Omental fat pad (tissue), 4 donors: Measurements from ENCODE around the gene DOCK7. TPM values are rescaled to one million over a fixed set of nuclear protein-coding genes. Genes with fewer than 3 reads are reported as not detected.
"Not testable (repeated sequence)": the region's sequence is repeated elsewhere in the genome, so short reads cannot be mapped to it uniquely, and the experiment has no call there.

Source experiments
- ATAC-seq: fragments of 150-250 bp; one replicate; pipeline ENCODE4 v1.9.1; 2016; ENCODE audit warnings: mild to moderate bottlenecking, moderate library complexity; ENCODE audit not compliant: low FRiP score
- DNase-seq: peaks from one replicate; pipeline ENCODE4 v3.0.0-alpha.2; 2019; ENCODE audit warnings: low spot score
- CTCF ChIP-seq, 3 donors: fragments of 450-650 bp; IDR thresholded peaks; one replicate each; pipeline ENCODE4 v1.5.1; 2016 to 2017; ENCODE audit warnings: antibody characterized with exemption in 3 of 3, mild to moderate bottlenecking in 3 of 3, moderate library complexity in 2 of 3
- total RNA-seq, 4 donors: library from RNA; depleted of rRNA; stranded (reverse); fragments of >200 nt; gene quantifications; one replicate each; pipeline ENCODE4 v1.1.0, GENCODE V29; 2016

DOCK7 gene
- total RNA-seq, 4 donors from 2014 or later = 29.1 to 55.2 (median 31.0) TPM

GRCh38 chr1:62691062-62691844 lies 3.1 kb upstream of the DOCK7 start:
- ATAC-seq = no peak
- TF ChIP-seq CTCF (IDR thresholded peaks at IDR 0.05) = no peak
- no peak for DNase-seq

- no peak for TF ChIP-seq CTCF (IDR thresholded peaks at IDR 0.05)
- DNase-seq = no peak
- peak; percentile 37 for ATAC-seq
Measured at GRCh38 chr1:62689524-62689923, 1.3 kb upstream of the DOCK7 start.

- no peak for TF ChIP-seq CTCF (IDR thresholded peaks at IDR 0.05)
- DNase-seq = no peak
- ATAC-seq = peak; percentile 1
Measured at GRCh38 chr1:62688687-62689085, 500 bp upstream of the DOCK7 start.

GRCh38 chr1:62687421-62687902 lies 724 bp downstream of the DOCK7 start:
- no peak for TF ChIP-seq CTCF (IDR thresholded peaks at IDR 0.05)
- peak; percentile 26 for ATAC-seq

GRCh38 chr1:62686822-62687221 lies 1.4 kb downstream of the DOCK7 start:
- no peak for TF ChIP-seq CTCF (IDR thresholded peaks at IDR 0.05)
- ATAC-seq (no peak), DNase-seq (no peak)

More at GRCh38 chr1:62687421-62687902, 724 bp downstream of the DOCK7 start:
- no peak for DNase-seq

- TF ChIP-seq CTCF (IDR thresholded peaks at IDR 0.05) = no peak
- ATAC-seq (no peak), DNase-seq (no peak)
Measured at GRCh38 chr1:62685431-62685859, 2.7 kb downstream of the DOCK7 start.

GRCh38 chr1:62682531-62682930 lies 5.7 kb downstream of the DOCK7 start:
- DNase-seq (no peak), ATAC-seq (no peak)
- TF ChIP-seq CTCF (IDR thresholded peaks at IDR 0.05) = no peak

GRCh38 chr1:62680992-62681391 lies 7.2 kb downstream of the DOCK7 start:
- ATAC-seq = not testable (repeated sequence)

GRCh38 chr1:62677822-62678221 lies 10.4 kb downstream of the DOCK7 start:
- not testable (repeated sequence) for DNase-seq, ATAC-seq

More at GRCh38 chr1:62680992-62681391, 7.2 kb downstream of the DOCK7 start:
- DNase-seq = not testable (repeated sequence)
